Prostate gland (tissue), 2 donors: ENCODE results near the gene COL15A1.

Experiments used
- POLR2A ChIP-seq: fragments of 450-650 bp; IDR thresholded peaks from one replicate; pipeline ENCODE4 v1.6.1; 2016; ENCODE audit warnings: antibody characterized with exemption, mild to moderate bottlenecking
- POLR2AphosphoS5 ChIP-seq: sonication (generic); formaldehyde crosslinking; IDR thresholded peaks from one replicate; pipeline ENCODE4 v1.6.1; 2017; ENCODE audit warnings: antibody characterized with exemption
- TF ChIP-seq, protein P1 (sequence below), 4 experiments: fragments of 200-600 bp in 2 of 4; fragments of 450-650 bp in 2 of 4; sonication (generic) in 2 of 4; IDR thresholded peaks; 1 replicate in 3 of 4; 2 replicates in 1 of 4; pipeline ENCODE4 v1.5.1; 2016 to 2019; ENCODE audit warnings: antibody characterized with exemption in 4 of 4, mild to moderate bottlenecking in 2 of 4, moderate library complexity in 2 of 4

- TF ChIP-seq, protein P1, sequence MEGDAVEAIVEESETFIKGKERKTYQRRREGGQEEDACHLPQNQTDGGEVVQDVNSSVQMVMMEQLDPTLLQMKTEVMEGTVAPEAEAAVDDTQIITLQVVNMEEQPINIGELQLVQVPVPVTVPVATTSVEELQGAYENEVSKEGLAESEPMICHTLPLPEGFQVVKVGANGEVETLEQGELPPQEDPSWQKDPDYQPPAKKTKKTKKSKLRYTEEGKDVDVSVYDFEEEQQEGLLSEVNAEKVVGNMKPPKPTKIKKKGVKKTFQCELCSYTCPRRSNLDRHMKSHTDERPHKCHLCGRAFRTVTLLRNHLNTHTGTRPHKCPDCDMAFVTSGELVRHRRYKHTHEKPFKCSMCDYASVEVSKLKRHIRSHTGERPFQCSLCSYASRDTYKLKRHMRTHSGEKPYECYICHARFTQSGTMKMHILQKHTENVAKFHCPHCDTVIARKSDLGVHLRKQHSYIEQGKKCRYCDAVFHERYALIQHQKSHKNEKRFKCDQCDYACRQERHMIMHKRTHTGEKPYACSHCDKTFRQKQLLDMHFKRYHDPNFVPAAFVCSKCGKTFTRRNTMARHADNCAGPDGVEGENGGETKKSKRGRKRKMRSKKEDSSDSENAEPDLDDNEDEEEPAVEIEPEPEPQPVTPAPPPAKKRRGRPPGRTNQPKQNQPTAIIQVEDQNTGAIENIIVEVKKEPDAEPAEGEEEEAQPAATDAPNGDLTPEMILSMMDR (IDR thresholded peaks at IDR 0.05) = no peak
- TF ChIP-seq POLR2A (no peak), POLR2AphosphoS5 (no peak)
Measured at GRCh38 chr9:98912450-98912849, 31.3 kb upstream of the COL15A1 start.
